ENCODE measurements around the gene DCTN1.

The DCTN1 gene

DNA sequence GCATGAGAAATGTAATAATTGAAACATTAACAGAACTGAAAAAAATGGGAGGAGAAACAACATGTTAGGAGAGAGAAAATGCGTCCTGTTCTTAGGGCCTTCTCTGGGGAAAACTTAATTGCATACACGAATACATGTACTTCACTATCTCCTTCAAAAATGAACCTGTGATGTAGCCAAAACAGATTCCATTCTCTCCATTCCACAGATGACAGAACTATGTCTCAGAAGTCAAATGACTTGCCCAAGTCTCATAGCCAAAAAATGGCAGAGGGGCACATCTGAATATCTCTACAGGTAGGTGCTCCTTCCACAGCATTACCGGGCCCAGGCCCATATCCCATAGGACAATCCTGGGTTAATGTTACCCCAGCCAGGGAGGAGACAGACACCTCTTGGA lies 3.9 kb upstream of the DCTN1 start:
- H3K4me3 ChIP-seq (ENCODE audit: low read depth, low read length): no peak overlapping the region
- TF ChIP-seq CTCF (IDR thresholded peaks at IDR 0.05; ENCODE audit: control insufficient read depth, extremely low read depth, insufficient read depth): no peak
- DNase-seq (ENCODE audit: low read depth): no peak

DNA sequence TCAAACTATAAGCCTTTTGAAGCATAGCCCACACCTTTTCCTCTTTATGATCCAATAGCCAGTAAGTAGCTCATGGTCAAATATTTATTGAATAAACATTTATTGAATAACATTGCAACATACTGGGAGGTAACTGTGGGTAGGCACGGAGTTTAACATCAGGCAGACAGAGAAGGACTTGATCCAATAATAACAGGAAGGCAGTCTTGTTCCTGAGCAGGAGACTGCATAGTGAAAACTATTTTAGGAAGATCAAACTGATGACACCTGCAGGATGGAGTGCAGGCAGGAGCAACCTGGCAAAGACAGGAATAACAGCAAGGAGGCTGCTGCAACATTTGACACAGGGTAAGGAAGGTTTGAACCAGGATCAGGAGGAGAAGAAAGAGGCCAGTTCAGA lies 3.1 kb upstream of the DCTN1 start:
- H3K4me3 ChIP-seq (ENCODE audit: low read depth, low read length): no peak overlapping the region
- TF ChIP-seq CTCF (IDR thresholded peaks at IDR 0.05; ENCODE audit: control insufficient read depth, extremely low read depth, insufficient read depth): no peak
- DNase-seq (ENCODE audit: low read depth): peak; percentile 87

- no peak overlapping the region for H3K4me3 ChIP-seq (ENCODE audit: low read depth, low read length)
- DNase-seq (ENCODE audit: low read depth): no peak
- no peak for TF ChIP-seq CTCF (IDR thresholded peaks at IDR 0.05; ENCODE audit: control insufficient read depth, extremely low read depth, insufficient read depth)
Measured at GRCh38 chr2:74381751-74382150, 1.6 kb upstream of the DCTN1 start.

- H3K4me3 ChIP-seq (ENCODE audit: low read depth, low read length): no peak overlapping the region
- DNase-seq (ENCODE audit: low read depth): no peak
- no peak for TF ChIP-seq CTCF (IDR thresholded peaks at IDR 0.05; ENCODE audit: control insufficient read depth, extremely low read depth, insufficient read depth)
Measured at GRCh38 chr2:74378007-74378406, 2.1 kb downstream of the DCTN1 start.

DNA sequence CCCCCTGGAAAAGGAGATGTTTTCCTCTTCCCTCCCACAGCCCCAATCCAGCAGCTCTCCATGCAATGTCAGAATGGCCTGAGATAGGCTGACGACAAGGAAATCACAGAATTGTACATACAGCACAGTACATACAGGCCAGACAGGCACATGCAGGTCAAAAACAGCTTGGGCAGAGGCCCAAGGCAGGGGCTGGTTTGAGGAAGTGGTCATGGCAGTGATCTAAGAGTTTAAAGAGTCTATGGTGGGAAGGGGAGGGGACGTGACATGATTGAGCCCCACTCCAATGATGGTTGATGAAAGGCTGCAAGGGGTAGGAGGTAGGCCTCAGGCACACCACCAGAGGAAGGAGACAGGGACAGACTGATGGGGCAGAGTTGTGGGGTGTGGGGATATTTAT lies 4.3 kb downstream of the DCTN1 start:
- DNase-seq (ENCODE audit: low read depth): no peak
- no peak for TF ChIP-seq CTCF (IDR thresholded peaks at IDR 0.05; ENCODE audit: control insufficient read depth, extremely low read depth, insufficient read depth)
- no peak overlapping the region for H3K4me3 ChIP-seq (ENCODE audit: low read depth, low read length)

DNA sequence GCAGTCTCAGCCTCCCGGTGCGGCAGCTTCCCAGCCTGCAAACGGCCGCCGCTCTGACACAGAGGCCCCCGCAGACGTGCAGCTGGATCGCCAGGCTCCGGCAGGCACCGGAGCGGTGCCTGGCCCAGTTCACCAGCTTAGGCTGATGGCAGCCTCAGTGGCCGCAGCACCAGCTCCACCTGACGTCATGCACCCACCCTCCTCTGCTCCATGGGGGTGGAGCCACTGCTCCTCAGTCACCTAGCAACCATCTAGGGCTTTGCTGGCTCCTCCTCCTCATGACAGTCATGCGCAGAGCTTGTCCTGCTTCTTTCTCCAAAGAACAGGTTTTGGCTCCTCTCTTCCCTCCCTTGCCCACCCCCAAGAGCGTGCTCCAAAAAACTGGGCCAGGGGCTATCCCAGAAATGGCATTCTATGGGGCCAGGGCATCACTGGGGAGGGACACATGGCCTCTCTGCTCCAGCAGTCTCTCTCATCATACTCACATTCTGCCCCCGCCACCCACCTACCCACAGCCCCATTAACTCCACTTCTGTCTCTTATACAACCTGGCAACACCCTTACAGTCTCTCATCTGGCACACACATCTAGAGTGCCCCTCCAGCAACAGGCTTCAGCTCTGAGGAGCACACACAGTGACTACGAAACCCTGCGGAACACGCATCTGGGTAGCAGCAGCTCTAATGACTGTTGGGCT lies 5.5 kb downstream of the DCTN1 start:
- H3K4me3 ChIP-seq (ENCODE audit: low read depth, low read length): no peak overlapping the region
- no peak for TF ChIP-seq CTCF (IDR thresholded peaks at IDR 0.05; ENCODE audit: control insufficient read depth, extremely low read depth, insufficient read depth)
- DNase-seq (ENCODE audit: low read depth): no peak

GRCh38 chr2:74373985-74374384 lies 6.1 kb downstream of the DCTN1 start:
- no peak overlapping the region for H3K4me3 ChIP-seq (ENCODE audit: low read depth, low read length)
- no peak for DNase-seq (ENCODE audit: low read depth)
- TF ChIP-seq CTCF (IDR thresholded peaks at IDR 0.05; ENCODE audit: control insufficient read depth, extremely low read depth, insufficient read depth): no peak

All from LNCaP clone FGC (cell line).